GM10847 (cell line): ENCODE results near the gene EEF1AKMT3.
A peak's percentile ranks its signal among the peaks of the same experiment; 100 is the strongest.

Experiments used
- POLR2A ChIP-seq: IDR thresholded peaks from 2 replicates; pipeline ENCODE4 v1.6.1; 2011; ENCODE audit not compliant: insufficient read length; ENCODE audit errors: extremely low read depth

The EEF1AKMT3 gene

DNA sequence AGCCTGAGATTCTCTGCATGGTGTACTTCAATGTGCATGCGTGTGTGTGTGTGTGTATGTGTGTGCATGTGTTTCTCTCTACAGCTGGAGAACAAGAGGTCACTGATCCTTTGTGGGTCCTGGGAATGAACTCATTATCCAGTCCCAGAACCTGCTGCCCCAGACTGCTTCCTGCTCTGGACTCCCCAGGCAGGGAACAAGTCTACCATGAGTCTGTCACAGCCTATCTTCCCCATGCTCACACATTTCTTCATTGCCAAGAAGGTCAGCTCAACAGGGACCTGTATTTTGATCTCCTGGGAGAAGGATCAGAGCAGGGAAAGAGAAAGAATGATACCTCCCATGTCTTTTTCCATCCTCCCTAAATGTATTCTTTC, 31.0 kb upstream of the EEF1AKMT3 start:
- TF ChIP-seq POLR2A: no peak

GRCh38 chr12:57741844-57742738, 30.3 kb upstream of the EEF1AKMT3 start:
- TF ChIP-seq POLR2A: peak; percentile 18

- no peak for TF ChIP-seq POLR2A
Observed at GRCh38 chr12:57743769-57744168, 28.6 kb upstream of the EEF1AKMT3 start.

DNA sequence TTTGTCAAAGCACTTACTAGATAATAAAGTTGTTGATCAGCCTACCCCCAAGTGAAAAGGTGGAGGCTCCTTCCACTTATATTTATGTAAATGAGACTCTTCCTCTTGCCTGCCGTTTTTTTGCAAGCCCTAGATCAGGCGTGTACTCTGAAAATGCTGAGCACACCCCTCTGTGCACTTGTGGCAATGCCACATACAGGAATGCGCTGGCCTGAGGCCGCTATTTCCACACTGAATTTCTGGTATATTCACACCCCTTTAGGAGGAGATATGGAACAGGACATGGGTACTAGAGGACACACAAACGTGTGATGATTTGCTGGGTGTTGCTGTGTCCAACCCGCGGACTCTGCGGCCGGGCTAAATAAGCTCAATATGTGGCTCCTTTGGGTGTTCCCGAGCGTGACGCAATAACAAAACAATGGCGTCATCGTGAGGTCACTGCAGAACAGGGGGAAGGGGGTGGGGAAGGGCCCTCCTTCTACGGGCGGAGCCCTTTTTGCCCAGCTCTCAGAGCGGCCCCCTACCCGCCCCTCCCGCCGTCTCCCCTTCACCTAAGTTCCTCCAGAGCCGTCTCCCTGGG, 28.1 kb upstream of the EEF1AKMT3 start:
- TF ChIP-seq POLR2A: no peak

DNA sequence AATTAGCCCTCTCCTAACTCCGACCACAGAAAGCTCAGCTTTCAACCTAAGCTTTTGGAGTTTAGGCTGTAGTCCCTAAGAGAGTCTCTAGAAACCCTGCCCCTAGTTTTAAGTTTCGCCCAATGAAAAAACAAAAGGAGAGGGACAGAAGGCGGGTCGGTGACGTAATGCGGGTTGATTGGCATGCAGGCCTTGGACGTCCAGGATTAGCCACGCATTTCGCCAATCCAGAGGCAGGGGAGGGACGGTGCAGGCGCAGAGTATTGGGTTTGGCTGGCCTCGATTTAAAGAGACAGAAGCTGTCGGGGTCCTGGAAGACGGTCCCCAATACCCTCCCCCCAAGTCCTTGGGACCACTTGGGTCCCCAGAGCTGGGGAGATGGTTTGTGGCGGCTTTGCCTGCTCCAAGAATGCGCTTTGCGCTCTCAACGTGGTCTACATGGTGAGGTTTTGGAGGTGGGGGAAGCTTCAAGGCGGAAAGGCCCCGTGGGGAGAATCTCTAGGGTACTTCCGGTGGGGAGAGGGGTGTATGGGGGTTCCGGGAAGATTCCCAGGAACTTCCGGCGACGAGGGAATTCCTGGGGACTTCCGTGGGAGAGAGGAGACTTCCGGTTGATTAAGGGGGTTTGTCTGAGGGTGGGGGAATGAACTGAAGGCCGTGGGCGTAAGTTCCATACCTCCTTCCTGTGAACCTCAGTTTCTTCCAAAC, 27.5 kb upstream of the EEF1AKMT3 start, which contains the start of gene TSPAN31:
TSS of gene TSPAN31 (plus strand) at position 263 of the 708 bp plus-strand sequence. CDS start at position 379, 116 bp downstream.
- TF ChIP-seq POLR2A: peak; percentile 52

DNA sequence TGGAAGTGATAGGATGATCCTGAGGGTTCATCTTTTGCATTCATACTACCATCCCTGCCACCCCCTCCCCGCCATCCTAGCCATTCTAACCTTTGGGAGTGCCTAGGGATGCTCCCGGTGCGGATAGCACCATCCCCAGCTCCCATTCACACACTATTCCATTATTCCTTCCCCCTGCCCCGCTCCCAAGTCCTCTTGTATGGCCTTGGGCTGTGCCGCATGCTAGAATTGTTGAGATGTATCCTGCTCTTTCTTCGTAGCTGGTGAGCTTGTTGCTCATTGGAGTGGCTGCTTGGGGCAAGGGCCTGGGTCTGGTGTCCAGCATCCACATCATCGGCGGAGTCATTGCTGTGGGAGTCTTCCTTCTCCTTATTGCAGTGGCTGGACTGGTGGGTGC, 26.9 kb upstream of the EEF1AKMT3 start:
- no peak for TF ChIP-seq POLR2A

DNA sequence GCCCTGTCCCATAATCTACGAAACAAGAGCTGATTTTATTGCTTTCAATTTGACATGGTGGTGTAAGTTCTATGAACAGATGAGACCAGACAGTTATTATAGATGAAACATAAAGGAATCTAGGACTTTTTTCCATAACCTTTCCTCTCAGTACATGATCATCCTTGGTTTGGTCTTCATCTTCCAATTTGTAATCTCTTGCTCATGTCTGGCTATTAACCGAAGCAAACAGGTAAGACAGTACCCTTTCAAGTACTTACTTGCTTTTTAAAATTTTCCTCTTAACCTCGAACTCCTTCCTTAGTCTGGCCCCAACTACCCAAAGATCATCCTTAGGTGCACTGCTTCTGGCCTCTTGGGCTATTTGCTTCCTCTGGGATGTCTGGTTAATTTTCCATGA, 26.4 kb upstream of the EEF1AKMT3 start:
- TF ChIP-seq POLR2A: no peak

DNA sequence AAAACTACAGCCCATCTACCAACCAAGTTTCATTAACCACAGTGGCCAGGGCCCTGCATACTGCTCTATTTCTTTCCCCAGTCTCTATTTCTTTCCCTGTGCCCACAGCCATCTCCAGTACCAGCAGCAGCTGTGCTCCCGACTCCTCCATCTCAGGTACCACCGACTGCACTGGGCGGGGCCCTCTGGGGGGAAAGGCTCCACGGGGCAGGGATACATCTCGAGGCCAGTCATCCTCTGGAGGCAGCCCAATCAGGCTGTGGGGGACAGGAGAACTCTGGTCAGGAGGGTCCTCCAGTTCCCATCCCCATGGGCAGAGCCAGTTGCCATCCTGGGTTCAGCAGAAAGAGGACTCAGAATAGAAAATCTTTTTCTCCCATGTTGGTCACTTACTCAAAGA, 23.4 kb upstream of the EEF1AKMT3 start:
- no peak for TF ChIP-seq POLR2A

GRCh38 chr12:57750561-57751431, 21.6 kb upstream of the EEF1AKMT3 start:
- TF ChIP-seq POLR2A: no peak

DNA sequence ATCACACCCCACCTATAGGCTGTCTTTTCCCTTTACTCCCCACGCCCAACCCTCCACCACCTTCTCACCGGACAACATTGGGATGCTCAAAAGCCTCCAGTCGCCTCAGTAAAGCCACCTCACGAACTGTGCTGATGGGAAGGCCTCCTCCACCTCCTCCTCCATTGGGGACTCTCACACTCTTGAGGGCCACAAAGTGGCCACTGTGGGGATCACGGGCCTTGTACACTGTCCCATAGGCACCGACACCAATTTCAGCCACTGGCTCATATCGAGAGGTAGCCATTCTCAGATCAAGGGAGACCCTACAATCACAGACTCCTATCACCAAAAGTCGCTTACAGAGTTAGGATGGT, 21.0 kb upstream of the EEF1AKMT3 start:
- TF ChIP-seq POLR2A: no peak

DNA sequence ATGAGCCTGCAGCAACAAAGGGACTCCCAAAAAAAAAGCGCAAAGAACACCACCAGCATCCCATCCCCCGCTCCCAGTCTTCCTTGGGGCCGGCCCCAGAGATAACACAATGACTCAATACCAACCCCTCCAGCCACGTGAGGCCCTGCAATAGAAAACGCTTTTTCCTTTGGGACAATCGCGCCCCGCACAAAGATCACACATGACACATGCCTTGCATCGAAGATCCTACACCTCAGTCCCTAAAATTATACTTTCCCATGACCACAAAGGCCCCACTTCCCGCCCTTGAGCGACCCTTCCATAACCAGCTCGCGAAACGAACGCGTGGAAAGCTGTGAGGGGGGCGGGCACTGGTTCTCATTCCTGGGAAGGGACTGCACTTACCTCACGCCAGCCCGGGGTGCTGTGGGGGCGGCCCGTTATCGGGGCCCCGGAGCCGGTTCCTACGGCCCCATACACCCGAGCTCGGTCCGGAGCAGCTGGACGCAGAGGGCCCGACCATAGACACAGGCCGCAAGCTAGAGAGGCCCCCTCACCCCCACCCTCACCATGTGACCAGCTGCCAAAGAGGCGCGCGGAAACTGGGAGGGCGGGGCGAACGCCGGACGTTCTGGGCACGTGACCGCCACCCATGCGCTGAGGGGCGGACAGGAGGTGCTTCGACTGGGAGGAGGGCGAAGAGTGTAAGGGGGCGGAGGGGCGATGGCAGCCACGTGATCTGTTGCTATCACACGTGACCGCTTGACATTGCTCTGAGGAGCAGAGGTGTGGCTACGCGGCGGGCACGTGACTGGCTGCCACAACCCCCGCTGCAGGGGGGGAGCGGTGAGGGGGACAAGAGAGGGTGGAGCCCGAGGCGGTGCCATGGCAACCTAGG, 20.4 kb upstream of the EEF1AKMT3 start, which contains the start of gene CDK4:
TSS of gene CDK4 (minus strand) at position 523 of the 880 bp plus-strand sequence. CDS start 593 bp downstream, outside the sequence.
- TF ChIP-seq POLR2A: peak; percentile 66

DNA sequence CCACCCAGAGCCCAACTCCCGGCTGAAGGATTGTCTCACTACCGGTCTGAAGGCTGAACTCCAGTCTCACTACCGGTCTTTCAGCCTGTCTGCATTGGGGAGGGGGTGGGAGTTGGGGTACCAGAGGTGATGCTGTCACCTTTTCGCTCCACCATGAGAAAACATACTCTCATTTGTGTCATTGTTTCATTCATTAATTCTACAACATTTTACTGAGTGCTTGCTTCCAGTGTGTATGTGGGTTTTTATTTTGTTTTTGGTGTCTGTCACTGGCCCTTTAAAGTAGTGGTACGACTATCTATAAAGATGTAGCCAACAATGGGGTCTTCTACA, 19.8 kb upstream of the EEF1AKMT3 start:
- TF ChIP-seq POLR2A: no peak

- no peak for TF ChIP-seq POLR2A
Observed at GRCh38 chr12:57753756-57754337, 18.6 kb upstream of the EEF1AKMT3 start.

DNA sequence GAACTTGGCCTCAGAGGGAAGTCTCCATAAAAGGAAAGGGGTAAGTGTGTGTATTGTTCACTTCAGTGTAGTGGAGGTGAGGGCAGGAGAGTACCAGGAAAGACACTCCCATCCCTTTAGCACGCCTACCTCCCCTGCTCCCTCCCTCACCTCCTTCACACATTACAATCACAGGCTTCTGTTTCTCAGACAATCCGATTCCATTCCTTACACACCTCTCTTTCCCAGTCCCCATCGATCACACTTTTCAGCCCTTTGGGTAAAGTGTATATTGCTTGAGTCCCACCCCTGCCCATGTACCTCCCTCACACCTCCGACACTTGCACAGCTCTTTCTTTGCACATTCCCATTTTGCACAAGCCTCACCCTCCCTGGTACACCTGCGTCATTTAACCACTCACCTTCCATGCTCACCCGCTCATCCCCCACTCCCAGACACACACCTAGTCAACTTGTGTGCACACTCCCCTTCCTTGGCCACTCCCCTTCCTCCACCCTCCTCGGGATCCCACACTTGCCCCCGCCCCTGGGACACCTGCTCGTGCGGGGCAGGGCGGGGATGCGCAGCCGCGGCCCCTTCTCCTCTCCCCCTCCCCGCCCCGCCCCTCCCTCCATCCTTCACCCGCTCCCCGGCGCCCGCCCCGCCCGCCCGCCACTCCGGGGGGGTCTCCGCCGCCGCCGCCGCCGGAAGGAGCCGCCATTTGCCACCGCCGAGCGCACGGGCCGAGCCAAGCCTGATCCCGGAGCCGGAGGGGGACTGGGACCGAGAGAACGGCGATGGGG, 17.8 kb upstream of the EEF1AKMT3 start, which contains the start of gene MARCHF9:
TSS of gene MARCHF9 (plus strand) at position 693 of the 783 bp plus-strand sequence. CDS start 426 bp downstream, outside the sequence.
- no peak for TF ChIP-seq POLR2A
